Breast epithelium (tissue), 4 donors: ENCODE results near the gene ADCYAP1R1. TPM values are rescaled to one million over a fixed set of nuclear protein-coding genes. Genes with fewer than 3 reads are reported as not detected.

Source experiments
- DNase-seq, 2 donors: peaks; one replicate each; pipeline ENCODE4 v3.0.0-alpha.2; 2019; ENCODE audit warnings: low spot score in 2 of 2
- H3K27ac ChIP-seq, 2 donors: fragments of 200-600 bp; sonication (generic) in 1 of 2; one replicate each; pipeline ENCODE4 v1.5.1; 2016 to 2019; ENCODE audit warnings: mild to moderate bottlenecking in 1 of 2
- H3K27me3 ChIP-seq, 2 donors: fragments of 200-600 bp; sonication (generic) in 1 of 2; one replicate each; pipeline versions ENCODE4 v1.5.1 to v1.6.0; 2017 to 2019; ENCODE audit warnings: control low read depth in 1 of 2, mild to moderate bottlenecking in 1 of 2
- H3K36me3 ChIP-seq: fragments of 200-600 bp; one replicate; pipeline ENCODE4 v1.5.1; 2019
- H3K4me1 ChIP-seq, 2 donors: fragments of 200-600 bp; sonication (generic); one replicate each; pipeline ENCODE4 v1.5.1; 2016 to 2019; ENCODE audit warnings: control low read depth in 1 of 2
- H3K4me3 ChIP-seq, 3 donors: fragments of 200-600 bp; sonication (generic); 1 replicate in 2 of 3; 2 replicates in 1 of 3; pipeline ENCODE4 v1.5.1; 2016 to 2019; ENCODE audit warnings: mild to moderate bottlenecking in 3 of 3, moderate library complexity in 2 of 3
- H3K9me3 ChIP-seq, 2 donors: fragments of 200-600 bp; sonication (generic) in 1 of 2; one replicate each; pipeline ENCODE4 v1.5.1; 2016 to 2019; ENCODE audit warnings: control low read depth in 1 of 2
- POLR2A ChIP-seq: fragments of 450-650 bp; IDR thresholded peaks from one replicate; pipeline ENCODE4 v1.6.1; 2016; ENCODE audit warnings: antibody characterized with exemption, mild to moderate bottlenecking, moderate library complexity
- POLR2AphosphoS5 ChIP-seq, 3 donors: sonication (generic); formaldehyde crosslinking; IDR thresholded peaks; one replicate each; pipeline ENCODE4 v1.6.1; 2017; ENCODE audit warnings: antibody characterized with exemption in 3 of 3
- intact Hi-C: fragments of 100-400 bp; cut with DNase I; formaldehyde crosslinking; loops from one replicate; pipeline ENCODE4 v1.15.1; 2023; ENCODE audit warnings: low total_unique reads
- total RNA-seq, 3 donors: library from RNA; depleted of rRNA; stranded (reverse); fragments of >200 nt; gene quantifications; one replicate each; pipeline ENCODE4 v1.1.0, GENCODE V29; 2016
- TF ChIP-seq, protein P1 (sequence below), 3 donors: fragments of 450-650 bp; IDR thresholded peaks; one replicate each; pipeline ENCODE4 v1.5.1; 2016 to 2017; ENCODE audit warnings: antibody characterized with exemption in 3 of 3, mild to moderate bottlenecking in 3 of 3, moderate library complexity in 3 of 3

ADCYAP1R1 gene
- total RNA-seq, 3 donors from 2014 or later = 2.6 to 19.7 (median 4.1) TPM

DNA sequence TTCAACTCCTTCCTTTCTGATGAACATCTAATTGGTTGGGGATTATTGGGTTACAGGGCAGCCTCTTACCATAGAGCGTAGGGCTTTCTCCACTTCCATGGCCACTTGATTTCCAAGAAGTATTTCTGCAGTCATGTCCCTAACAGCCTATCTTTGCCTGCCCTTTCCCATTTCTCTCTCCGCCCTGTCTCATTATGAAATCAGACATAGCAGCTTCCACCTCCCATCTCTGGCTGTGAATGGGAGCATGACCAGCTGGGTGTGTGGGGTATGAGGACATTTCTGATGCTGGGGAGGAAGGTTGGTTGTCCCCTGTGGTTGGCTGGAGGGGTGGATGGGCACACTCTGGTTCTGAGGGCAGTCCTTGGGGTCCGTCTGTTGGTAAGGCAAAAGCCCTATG is 41.2 kb downstream of the ADCYAP1R1 start:
- intact Hi-C loops = no loop called here
- H3K36me3 ChIP-seq = no peaks in the 10 kb centered on the region
- peaks cover 0 to 4% of the 10 kb centered on the region in 2 donors for H3K27me3 ChIP-seq
- TF ChIP-seq POLR2A (no peak), POLR2AphosphoS5 (IDR thresholded peaks at IDR 0.05) (no peak)
- TF ChIP-seq, protein P1, sequence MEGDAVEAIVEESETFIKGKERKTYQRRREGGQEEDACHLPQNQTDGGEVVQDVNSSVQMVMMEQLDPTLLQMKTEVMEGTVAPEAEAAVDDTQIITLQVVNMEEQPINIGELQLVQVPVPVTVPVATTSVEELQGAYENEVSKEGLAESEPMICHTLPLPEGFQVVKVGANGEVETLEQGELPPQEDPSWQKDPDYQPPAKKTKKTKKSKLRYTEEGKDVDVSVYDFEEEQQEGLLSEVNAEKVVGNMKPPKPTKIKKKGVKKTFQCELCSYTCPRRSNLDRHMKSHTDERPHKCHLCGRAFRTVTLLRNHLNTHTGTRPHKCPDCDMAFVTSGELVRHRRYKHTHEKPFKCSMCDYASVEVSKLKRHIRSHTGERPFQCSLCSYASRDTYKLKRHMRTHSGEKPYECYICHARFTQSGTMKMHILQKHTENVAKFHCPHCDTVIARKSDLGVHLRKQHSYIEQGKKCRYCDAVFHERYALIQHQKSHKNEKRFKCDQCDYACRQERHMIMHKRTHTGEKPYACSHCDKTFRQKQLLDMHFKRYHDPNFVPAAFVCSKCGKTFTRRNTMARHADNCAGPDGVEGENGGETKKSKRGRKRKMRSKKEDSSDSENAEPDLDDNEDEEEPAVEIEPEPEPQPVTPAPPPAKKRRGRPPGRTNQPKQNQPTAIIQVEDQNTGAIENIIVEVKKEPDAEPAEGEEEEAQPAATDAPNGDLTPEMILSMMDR (IDR thresholded peaks at IDR 0.05) = no peak
- no peaks in the 10 kb centered on the region for H3K9me3 ChIP-seq
- H3K4me3 ChIP-seq = no peak overlapping the region
- no peak overlapping the region for H3K27ac ChIP-seq
- no peaks in the 10 kb centered on the region for H3K4me1 ChIP-seq
- DNase-seq = peak in 1 of 2 donors; percentile 19

DNA sequence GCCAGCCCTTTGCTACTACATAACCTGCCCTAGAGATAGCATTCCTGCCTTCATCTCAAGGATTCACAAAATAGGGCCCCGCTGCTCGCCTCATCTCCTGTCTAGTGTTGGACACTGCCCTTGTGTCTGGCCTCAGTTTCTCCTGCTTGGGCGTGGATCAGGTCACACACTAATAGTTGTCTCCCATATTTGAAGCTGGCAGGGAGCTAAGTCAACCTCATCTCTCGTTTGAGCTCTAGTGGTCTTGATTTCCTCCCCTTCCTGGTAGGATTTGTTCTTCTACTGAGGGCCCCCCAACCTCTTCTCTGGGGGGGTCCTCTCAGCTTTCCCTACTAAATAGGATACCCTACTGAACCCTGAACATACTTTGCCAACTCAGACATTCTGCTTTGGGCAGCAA is 42.2 kb downstream of the ADCYAP1R1 start:
- H3K9me3 ChIP-seq = no peaks in the 10 kb centered on the region
- no peak overlapping the region for H3K4me3 ChIP-seq
- H3K4me1 ChIP-seq = no peaks in the 10 kb centered on the region
- H3K36me3 ChIP-seq = no peaks in the 10 kb centered on the region
- TF ChIP-seq, protein P1 (IDR thresholded peaks at IDR 0.05) = no peak
- no peak for TF ChIP-seq POLR2AphosphoS5 (IDR thresholded peaks at IDR 0.05)
- no peak for TF ChIP-seq POLR2A
- peaks cover 0 to 4% of the 10 kb centered on the region in 2 donors for H3K27me3 ChIP-seq
- intact Hi-C loops = no loop called here
- no peak overlapping the region for H3K27ac ChIP-seq
- no peak for DNase-seq

DNA sequence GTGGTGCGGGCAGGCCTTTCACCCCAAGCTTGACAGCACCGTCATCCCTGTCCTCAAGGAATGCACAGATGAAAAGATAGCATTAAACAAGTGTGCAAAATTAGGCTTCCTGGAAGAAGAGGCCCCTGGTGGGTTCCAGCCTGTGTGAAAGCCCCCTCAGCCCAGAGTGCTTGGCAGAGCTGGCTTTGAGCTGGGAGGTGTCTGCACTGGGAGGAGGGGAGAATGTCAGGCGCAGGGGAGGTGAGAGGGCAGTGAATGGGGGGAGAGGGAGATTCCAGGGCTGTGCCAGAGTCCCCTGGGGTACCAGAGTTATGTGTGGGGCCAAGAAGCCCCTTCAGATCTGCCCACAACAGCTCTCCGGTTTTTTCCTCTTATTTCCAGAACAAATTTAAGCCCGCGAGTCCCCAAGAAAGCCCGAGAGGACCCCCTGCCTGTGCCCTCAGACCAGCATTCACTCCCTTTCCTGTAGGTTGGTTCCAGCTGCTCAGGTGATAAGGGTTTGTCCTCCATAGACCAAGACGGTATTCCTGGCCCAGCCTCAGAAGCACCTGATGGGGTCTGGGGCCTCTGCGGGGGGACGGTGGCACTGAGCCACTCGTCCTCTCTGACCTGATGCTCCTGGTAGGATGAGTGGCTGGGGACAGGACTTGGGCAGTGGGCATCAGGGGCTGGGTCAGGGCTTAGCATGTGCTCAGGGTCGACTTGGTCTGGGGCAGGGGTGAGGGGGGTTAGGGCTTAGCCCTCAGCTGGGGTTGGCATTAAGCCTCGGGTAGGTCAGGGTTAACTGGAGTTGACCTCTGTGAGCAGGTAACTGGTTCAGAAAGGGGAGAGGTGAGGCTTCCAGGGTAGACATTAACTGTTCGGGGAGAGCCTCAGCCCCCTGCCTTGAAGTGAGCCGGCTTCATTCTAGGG is 43.4 kb downstream of the ADCYAP1R1 start:
- intact Hi-C loops = no loop called here

DNA sequence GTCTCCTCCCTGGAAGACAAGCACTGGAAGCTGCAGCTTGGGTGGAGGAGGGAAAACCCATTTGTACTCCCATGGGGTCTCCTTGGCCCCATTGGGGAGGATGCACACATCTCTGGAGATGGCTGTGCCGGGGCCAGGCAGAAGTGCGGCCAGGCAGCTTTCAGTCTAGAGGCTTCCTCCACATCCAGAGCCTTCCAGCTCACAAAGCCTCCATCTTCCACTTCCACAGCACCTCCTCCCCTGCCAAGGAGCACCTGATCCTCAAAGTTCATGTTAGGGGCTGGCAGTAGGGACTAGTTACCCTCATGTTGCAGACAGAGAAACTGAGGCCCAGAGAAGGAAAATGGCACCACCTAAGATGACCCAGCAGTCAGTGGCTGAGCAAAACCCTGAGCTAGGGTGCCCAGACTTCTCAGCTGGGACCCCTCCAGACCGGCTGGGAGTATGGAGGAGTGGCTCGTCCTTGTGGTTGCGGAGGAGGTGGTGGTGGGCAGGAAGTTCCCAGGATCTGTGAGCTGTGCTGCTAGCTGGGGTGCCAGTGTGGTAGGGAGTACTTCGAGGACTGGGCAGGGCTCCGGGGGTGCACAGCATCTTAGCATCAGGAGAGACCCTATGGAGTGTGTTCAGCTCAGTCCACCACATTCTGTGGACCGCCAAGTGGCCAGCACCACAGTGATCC is 44.2 kb downstream of the ADCYAP1R1 start:
- intact Hi-C loops = no loop called here
- H3K36me3 ChIP-seq = no peaks in the 10 kb centered on the region
- no peaks in the 10 kb centered on the region for H3K4me1 ChIP-seq
- H3K27ac ChIP-seq = no peak overlapping the region
- H3K9me3 ChIP-seq = no peaks in the 10 kb centered on the region
- TF ChIP-seq POLR2A (no peak), POLR2AphosphoS5 (IDR thresholded peaks at IDR 0.05) (no peak)
- TF ChIP-seq, protein P1 (IDR thresholded peaks at IDR 0.05) = no peak
- no peak for DNase-seq
- H3K27me3 ChIP-seq = peaks cover 0 to 4% of the 10 kb centered on the region in 2 donors
- H3K4me3 ChIP-seq = no peak overlapping the region

More for the DNA sequence above, 43.4 kb downstream of the ADCYAP1R1 start:
- no peaks in the 10 kb centered on the region for H3K36me3 ChIP-seq
- no peak overlapping the region for H3K27ac ChIP-seq
- no peaks in the 10 kb centered on the region for H3K9me3 ChIP-seq
- H3K27me3 ChIP-seq = peaks cover 0 to 4% of the 10 kb centered on the region in 2 donors
- no peaks in the 10 kb centered on the region for H3K4me1 ChIP-seq
- no peak for DNase-seq
- H3K4me3 ChIP-seq = no peak overlapping the region
- TF ChIP-seq, protein P1 (IDR thresholded peaks at IDR 0.05) = no peak
- no peak for TF ChIP-seq POLR2A
- no peak for TF ChIP-seq POLR2AphosphoS5 (IDR thresholded peaks at IDR 0.05)

DNA sequence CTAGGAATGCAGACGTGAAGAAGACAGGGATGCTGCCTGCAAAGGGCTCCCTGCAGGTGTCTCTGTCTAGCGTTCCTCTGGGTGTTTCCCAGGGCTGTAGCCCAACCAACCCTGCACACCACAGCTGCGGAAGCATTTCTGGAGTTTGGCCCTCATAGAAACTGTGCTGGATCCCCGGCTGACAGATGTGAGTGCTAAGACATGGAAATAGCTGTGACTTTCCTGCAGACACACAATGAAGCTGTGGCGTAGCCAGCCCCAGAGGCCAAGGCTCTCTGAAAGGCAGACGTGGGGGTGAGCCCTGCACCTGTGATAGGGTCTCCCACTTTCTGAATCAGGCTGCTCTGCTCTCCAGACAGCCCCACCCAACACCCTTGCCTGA is 44.8 kb downstream of the ADCYAP1R1 start:
- Histone ChIP-seq H3K4me3 (no peak overlapping the region), H3K9me3 (no peaks in the 10 kb centered on the region), H3K27ac (no peak overlapping the region), H3K4me1 (no peaks in the 10 kb centered on the region), H3K27me3 (peaks cover 0 to 4% of the 10 kb centered on the region in 2 donors), H3K36me3 (no peaks in the 10 kb centered on the region)
- intact Hi-C loops = no loop called here
- TF ChIP-seq POLR2A = no peak
- TF ChIP-seq, protein P1 (IDR thresholded peaks at IDR 0.05) = no peak
- no peak for TF ChIP-seq POLR2AphosphoS5 (IDR thresholded peaks at IDR 0.05)
- no peak for DNase-seq
